Smooth muscle cell (in vitro differentiated cells): ENCODE measurements around the gene RXRA. TPM values are rescaled to one million over a fixed set of nuclear protein-coding genes. Genes with fewer than 3 reads are reported as not detected.

Experiments used
- DNase-seq: peaks from one replicate; lab custom pipeline; 2025; ENCODE audit not compliant: unreplicated experiment; lab: John Stamatoyannopoulos, UW
- H2AFZ ChIP-seq: fragments of 200-600 bp; sonication (generic); 2 replicates; pipeline ENCODE4 v1.6.0; 2016; ENCODE audit warnings: antibody characterized with exemption, low read depth, mild to moderate bottlenecking
- H3F3A ChIP-seq: fragments of 200-600 bp; sonication (generic); 2 replicates; pipeline ENCODE4 v1.6.0; 2017; ENCODE audit warnings: antibody characterized with exemption, low read depth
- H3K27ac ChIP-seq: fragments of 200-600 bp; sonication (generic); 2 replicates; pipeline ENCODE4 v1.5.1; 2016; ENCODE audit warnings: low read depth, mild to moderate bottlenecking
- H3K27me3 ChIP-seq: fragments of 200-600 bp; sonication (generic); 2 replicates; pipeline ENCODE4 v1.6.1; 2016; ENCODE audit warnings: low read depth, mild to moderate bottlenecking
- H3K36me3 ChIP-seq: fragments of 200-600 bp; sonication (generic); 2 replicates; pipeline ENCODE4 v1.5.1; 2016; ENCODE audit warnings: low read depth
- H3K4me1 ChIP-seq: fragments of 200-600 bp; sonication (generic); 2 replicates; pipeline ENCODE4 v1.5.1; 2016; ENCODE audit warnings: low read depth
- H3K4me2 ChIP-seq: fragments of 200-600 bp; sonication (generic); 2 replicates; pipeline ENCODE4 v1.6.0; 2016; ENCODE audit warnings: mild to moderate bottlenecking
- H3K4me3 ChIP-seq: fragments of 200-600 bp; sonication (generic); 2 replicates; pipeline ENCODE4 v1.5.1; 2016; ENCODE audit warnings: mild to moderate bottlenecking
- H3K79me2 ChIP-seq: fragments of 200-600 bp; sonication (generic); 2 replicates; pipeline ENCODE4 v1.6.0; 2016; ENCODE audit warnings: low read depth, mild to moderate bottlenecking
- H3K9ac ChIP-seq: fragments of 200-600 bp; sonication (generic); 2 replicates; pipeline ENCODE4 v1.6.0; 2016; ENCODE audit warnings: low read depth
- H3K9me3 ChIP-seq: fragments of 200-600 bp; sonication (generic); replicated peaks from 2 replicates; pipeline ENCODE4 v1.5.1; 2016; ENCODE audit warnings: low read depth
- H4K20me1 ChIP-seq: fragments of 200-600 bp; sonication (generic); 2 replicates; pipeline ENCODE4 v1.6.0; 2016; ENCODE audit warnings: low read depth
- CTCF ChIP-seq: fragments of 200-600 bp; sonication (generic); IDR thresholded peaks from 2 replicates; pipeline ENCODE4 v1.5.1; 2017; ENCODE audit warnings: borderline replicate concordance, mild to moderate bottlenecking, antibody characterized with exemption; ENCODE audit not compliant: insufficient read depth, poor library complexity, severe bottlenecking
- WGBS: methylation state at CpG from one replicate; pipeline ENCODE4 v1.1.7; 2016; ENCODE audit warnings: low lambda C conversion rate; 5-methylcytosine and 5-hydroxymethylcytosine counted together
- polyA plus RNA-seq: library from polyadenylated mRNA; unstranded; fragments of >200 nt; fragmentation: Nextera tagmentation; extraction: Ambion mirVana; gene quantifications from 2 replicates; pipeline ENCODE4 v1.2.1, GENCODE V29; 2016
- total RNA-seq: library from RNA; depleted of rRNA; stranded (reverse); fragments of >200 nt; gene quantifications from 2 replicates; pipeline ENCODE4 v1.2.3, GENCODE V29; 2014

The RXRA gene
- total and polyA plus RNA-seq, 2 experiments from 2014 or later: 8.9 to 23.1 TPM

GRCh38 chr9:134359493-134360179 is 33.4 kb downstream of the RXRA start:
- H3K27me3 ChIP-seq: no peaks in the 10 kb centered on the region
- H3K4me2 ChIP-seq: no peak overlapping the region
- no peak for DNase-seq
- H3K27ac ChIP-seq: no peak overlapping the region
- H3K4me3 ChIP-seq: no peak overlapping the region
- H3K79me2 ChIP-seq: peaks cover 72% of the 10 kb centered on the region
- H2AFZ ChIP-seq: no peak overlapping the region
- no peak overlapping the region for H3K9ac ChIP-seq
- no peak for TF ChIP-seq CTCF
- H3K36me3 ChIP-seq: no peaks in the 10 kb centered on the region
- H3K4me1 ChIP-seq: peaks cover 17% of the 10 kb centered on the region
- WGBS: 98% methylated on average over 13 of the region's 23 CpGs
- H3K9me3 ChIP-seq: no peaks in the 10 kb centered on the region
- peaks cover 100% of the 10 kb centered on the region for H4K20me1 ChIP-seq
- H3F3A ChIP-seq: no peaks in the 10 kb centered on the region

- H3K9me3 ChIP-seq: no peaks in the 10 kb centered on the region
- 98% methylated on average over 30 of the region's 30 CpGs for WGBS
- DNase-seq: no peak
- no peak overlapping the region for H3K27ac ChIP-seq
- no peak overlapping the region for H3K4me3 ChIP-seq
- H3K9ac ChIP-seq: no peak overlapping the region
- no peak overlapping the region for H3K4me2 ChIP-seq
- H3K79me2 ChIP-seq: peaks cover 72% of the 10 kb centered on the region
- H3F3A ChIP-seq: no peaks in the 10 kb centered on the region
- no peak overlapping the region for H2AFZ ChIP-seq
- no peaks in the 10 kb centered on the region for H3K36me3 ChIP-seq
- H3K27me3 ChIP-seq: no peaks in the 10 kb centered on the region
- peaks cover 100% of the 10 kb centered on the region for H4K20me1 ChIP-seq
- no peak for TF ChIP-seq CTCF
- H3K4me1 ChIP-seq: peaks cover 11% of the 10 kb centered on the region
These were observed 34.0 kb downstream of the RXRA start for GRCh38 chr9:134360180-134360759.

GRCh38 chr9:134360897-134361296 is 34.6 kb downstream of the RXRA start:
- Histone ChIP-seq H3K9ac (no peak overlapping the region), H3K9me3 (no peaks in the 10 kb centered on the region), H3K27me3 (no peaks in the 10 kb centered on the region), H3K36me3 (no peaks in the 10 kb centered on the region), H3K27ac (no peak overlapping the region), H2AFZ (no peak overlapping the region), H3K79me2 (peaks cover 69% of the 10 kb centered on the region), H3K4me3 (no peak overlapping the region), H4K20me1 (peaks cover 100% of the 10 kb centered on the region), H3K4me1 (peaks cover 10% of the 10 kb centered on the region), H3K4me2 (no peak overlapping the region), H3F3A (no peaks in the 10 kb centered on the region)
- 88% methylated on average over 14 of the region's 14 CpGs for WGBS
- TF ChIP-seq CTCF: no peak
- DNase-seq: no peak

- H3K79me2 ChIP-seq: peaks cover 67% of the 10 kb centered on the region
- no peak for DNase-seq
- H3K27me3 ChIP-seq: no peaks in the 10 kb centered on the region
- H3K27ac ChIP-seq: no peak overlapping the region
- peaks cover 8% of the 10 kb centered on the region for H3K4me1 ChIP-seq
- WGBS: 92% methylated on average over 16 of the region's 16 CpGs
- H3K4me2 ChIP-seq: no peak overlapping the region
- no peak overlapping the region for H3K9ac ChIP-seq
- H3K9me3 ChIP-seq: no peaks in the 10 kb centered on the region
- H3K4me3 ChIP-seq: no peak overlapping the region
- TF ChIP-seq CTCF: no peak
- H3F3A ChIP-seq: no peaks in the 10 kb centered on the region
- no peak overlapping the region for H2AFZ ChIP-seq
- H3K36me3 ChIP-seq: no peaks in the 10 kb centered on the region
- peaks cover 100% of the 10 kb centered on the region for H4K20me1 ChIP-seq
These were observed 35.2 kb downstream of the RXRA start for GRCh38 chr9:134361426-134361825.
